K562 (cell line): Measurements from ENCODE around the gene RTL1. TPM values are rescaled to one million over a fixed set of nuclear protein-coding genes. Genes with fewer than 3 reads are reported as not detected.

Experiments used
- ATAC-seq: fragments of 200-7000 bp; cut with Tn5 transposase; 3 replicates; pipeline ENCODE4 v1.9.1; 2020; ENCODE audit warnings: moderate library complexity
- BruUV-seq: library from RNA; stranded (reverse); fragments of 400-500 nt; replicated peaks from 2 replicates; lab custom pipeline; 2021; lab: Mats Ljungman, UMichigan
- CTCF ChIA-PET: fragments of 300-600 bp; formaldehyde crosslinking; extraction: SDS; loops from one replicate; lab custom pipeline; 2021; ENCODE audit warnings: low intra/inter-chr PET ratio; lab: Yijun Ruan, JAX
- POLR2A ChIA-PET: fragments of 300-600, 350-650 bp; sonication (Branson Sonifier 250); formaldehyde crosslinking; extraction: SDS; loops from one replicate; lab custom pipeline; 2021; ENCODE audit warnings: antibody characterized with exemption, inconsistent platforms; lab: Yijun Ruan, JAX
- DNase-seq, 4 experiments: peaks; one replicate each; pipeline versions ENCODE4 v3.0.0 to v3.0.0-alpha.2; 2011 to 2018; ENCODE audit warnings: low spot score in 3 of 4, mixed read lengths in 3 of 4; ENCODE audit errors: extremely low read depth in 1 of 4
- FAIRE-seq: peaks from 2 replicates; lab custom pipeline; 2011; peaks lifted over from hg19 to GRCh38; lab: Jason Lieb, UNC
- H2AFZ ChIP-seq: 2 replicates; pipeline ENCODE4 v1.6.0; 2011; ENCODE audit warnings: low read depth, low read length, control low read depth, inconsistent platforms
- H3K27ac ChIP-seq: fragments of 200-600 bp; 3 replicates; pipeline ENCODE4 v1.8.0; 2011; ENCODE audit warnings: low read depth, mild to moderate bottlenecking, control low read depth, inconsistent platforms, low read length, moderate library complexity, mixed read lengths; ENCODE audit errors: extremely low read depth
- H3K27me3 ChIP-seq, 2 experiments: fragments of 300-600 bp in 1 of 2; 2 replicates in 1 of 2; 3 replicates in 1 of 2; pipeline versions ENCODE4 v1.6.0 to v1.8.0; 2011; ENCODE audit warnings: inconsistent platforms in 2 of 2, low read length in 2 of 2, mild to moderate bottlenecking in 1 of 2, mixed read lengths in 1 of 2, moderate library complexity in 1 of 2; ENCODE audit not compliant: control insufficient read depth in 2 of 2, insufficient read depth in 2 of 2
- H3K36me3 ChIP-seq: fragments of 300-600 bp; 3 replicates; pipeline ENCODE4 v1.8.0; 2011; ENCODE audit warnings: mild to moderate bottlenecking, low read length, inconsistent platforms; ENCODE audit not compliant: control insufficient read depth, insufficient read depth
- H3K4me1 ChIP-seq, 2 experiments: fragments of 200-600 bp in 1 of 2; replicated peaks in 1 of 2; 2 replicates in 1 of 2; 3 replicates in 1 of 2; pipeline versions ENCODE4 v1.5.1 to v1.8.0; 2011; ENCODE audit warnings: inconsistent platforms in 2 of 2, low read length in 2 of 2, mild to moderate bottlenecking in 1 of 2, mixed read lengths in 1 of 2, moderate library complexity in 1 of 2; ENCODE audit not compliant: control insufficient read depth in 2 of 2, insufficient read depth in 2 of 2
- H3K4me2 ChIP-seq: 2 replicates; pipeline ENCODE4 v1.6.1; 2011; ENCODE audit warnings: low read length, control low read depth, inconsistent platforms, mixed read lengths; ENCODE audit not compliant: insufficient read depth
- H3K4me3 ChIP-seq: fragments of 200-600 bp; sonication (generic), shearing (Covaris generic); 2 replicates; pipeline ENCODE4 v1.5.1; 2016; ENCODE audit warnings: control low read depth, inconsistent platforms
- H3K79me2 ChIP-seq: fragments of 200-600 bp; 3 replicates; pipeline ENCODE4 v1.8.0; 2011; ENCODE audit warnings: low read length, inconsistent platforms; ENCODE audit not compliant: control insufficient read depth, insufficient read depth
- H3K9ac ChIP-seq, 2 experiments: 2 replicates each; pipeline versions ENCODE4 v1.6.0 to v1.6.1; 2011; ENCODE audit warnings: low read depth in 2 of 2, low read length in 2 of 2, control low read depth in 1 of 2, inconsistent platforms in 1 of 2, mild to moderate bottlenecking in 1 of 2, mixed read lengths in 1 of 2; ENCODE audit not compliant: insufficient read depth in 1 of 2
- H3K9me1 ChIP-seq: one replicate; pipeline ENCODE4 v1.6.0; 2011; ENCODE audit warnings: inconsistent platforms, mild to moderate bottlenecking, low read length, moderate library complexity; ENCODE audit not compliant: control insufficient read depth, insufficient read depth
- H3K9me3 ChIP-seq: replicated peaks from 2 replicates; pipeline ENCODE4 v1.5.1; 2011; ENCODE audit warnings: low read depth, low read length, inconsistent platforms; ENCODE audit not compliant: control insufficient read depth, insufficient read depth
- H4K20me1 ChIP-seq: replicated peaks from 2 replicates; pipeline ENCODE4 v1.6.1; 2011; ENCODE audit warnings: low read length, inconsistent platforms, mixed read lengths; ENCODE audit not compliant: control insufficient read depth, insufficient read depth
- C11orf30 ChIP-seq: fragments of 450-650 bp; IDR thresholded peaks from 2 replicates; pipeline ENCODE4 v1.6.1; 2016; ENCODE audit warnings: low read depth, mild to moderate bottlenecking
- CBFA2T3 ChIP-seq: fragments of 450-650 bp; IDR thresholded peaks from 2 replicates; pipeline ENCODE4 v1.6.1; 2017
- FUS ChIP-seq: fragments of 200-400 bp; formaldehyde crosslinking; optimal IDR thresholded peaks from 2 replicates; pipeline ENCODE3; 2017; ENCODE audit warnings: low read depth, low read length
- GTF2E2 ChIP-seq: fragments of 200-800 bp; sonication (Bioruptor generic); IDR thresholded peaks from 2 replicates; pipeline ENCODE4 v1.6.1; 2016; ENCODE audit warnings: missing genetic modification characterization, missing compliant biosample characterization
- HDGF ChIP-seq: fragments of 450-650 bp; IDR thresholded peaks from 2 replicates; pipeline ENCODE4 v1.6.1; 2016
- HNRNPUL1 ChIP-seq: fragments of 200-400 bp; formaldehyde crosslinking; IDR thresholded peaks from 2 replicates; pipeline ENCODE4 v1.6.1; 2017; ENCODE audit warnings: low read length
- IFI16 ChIP-seq: fragments of 250-450 bp; sonication (Bioruptor Pico); IDR thresholded peaks from 2 replicates; pipeline ENCODE4 v2.1.2; 2022; ENCODE audit warnings: mild to moderate bottlenecking, inconsistent platforms
- IRF2 ChIP-seq: sonication (generic); formaldehyde crosslinking; IDR thresholded peaks from 2 replicates; pipeline ENCODE4 v1.8.1; 2022; ENCODE audit warnings: mild to moderate bottlenecking, missing genetic modification reagents
- KLF10 ChIP-seq: fragments of 250-450 bp; sonication (Bioruptor Pico); IDR thresholded peaks from 2 replicates; pipeline ENCODE4 v1.6.1; 2021; ENCODE audit warnings: matching md5 sums
- MBD1 ChIP-seq: fragments of 250-450 bp; sonication (Bioruptor Pico); IDR thresholded peaks from 2 replicates; pipeline ENCODE4 v1.8.0; 2022; ENCODE audit warnings: inconsistent platforms
- NCOA1 ChIP-seq: fragments of 450-650 bp; IDR thresholded peaks from 2 replicates; pipeline ENCODE4 v1.6.1; 2016; ENCODE audit warnings: low read depth
- NR2F6 ChIP-seq: fragments of 450-650 bp; formaldehyde crosslinking; IDR thresholded peaks from 2 replicates; pipeline ENCODE4 v1.4.0; 2020; ENCODE audit warnings: mild to moderate bottlenecking
- POLR2AphosphoS5 ChIP-seq: IDR thresholded peaks from 2 replicates; pipeline ENCODE4 v1.6.1; 2011; ENCODE audit warnings: mild to moderate bottlenecking, low read depth, low read length, moderate library complexity; ENCODE audit not compliant: control insufficient read depth, insufficient read depth
- ZNF311 ChIP-seq: fragments of 250-450 bp; sonication (Bioruptor Pico); IDR thresholded peaks from 2 replicates; pipeline ENCODE4 v1.4.0; 2020; ENCODE audit warnings: mild to moderate bottlenecking, moderate library complexity
- WGBS: fragments of 100-300 bp; shearing (Covaris generic); methylation state at CpG from one replicate; pipeline ENCODE4 v1.1.6; 2016; ENCODE audit warnings: low coverage, mixed read lengths; ENCODE audit not compliant: insufficient coverage; ENCODE audit errors: missing lambda C conversion rate; 5-methylcytosine and 5-hydroxymethylcytosine counted together
- in situ Hi-C: fragments of 300-500 bp; cut with MboI; formaldehyde crosslinking; loops from 4 replicates; pipeline ENCODE4 v1.15.0; 2018; ENCODE audit warnings: inconsistent platforms, mixed read lengths
- intact Hi-C: fragments of 100-400 bp; cut with micrococcal nuclease; formaldehyde crosslinking; loops from 2 replicates; pipeline ENCODE4 v1.14.2; 2022
- polyA plus RNA-seq, 8 experiments: library from polyadenylated mRNA; depleted of rRNA in 4 of 8; stranded (reverse) in 5 of 8; unstranded in 3 of 8; fragments of >200 nt; fragmentation: Nextera tagmentation in 2 of 8; fragmentation: Illumina TruSeq in 1 of 8; extraction: Ambion mirVana in 2 of 8; extraction: Trizol in 1 of 8; gene quantifications; 2 replicates each; pipeline versions ENCODE4 v1.2.1 to v1.2.3, GENCODE V29; 2011 to 2014; ENCODE audit warnings: inconsistent platforms in 1 of 8, missing spikeins in 1 of 8
- total RNA-seq, 7 experiments: library from RNA; depleted of rRNA in 6 of 7; stranded (reverse); fragments of >200 nt in 6 of 7; fragmentation: Illumina TruSeq in 2 of 7; extraction: Trizol in 2 of 7; gene quantifications; 2 replicates each; pipeline versions ENCODE4 v1.2.1 to v1.2.3, GENCODE V29; 2011 to 2021; ENCODE audit warnings: low replicate concordance in 1 of 7
- TF ChIP-seq, protein P1 (sequence below), 2 experiments: fragments of 450-650 bp in 1 of 2; IDR thresholded peaks; 2 replicates each; pipeline ENCODE4 v1.6.1; 2011 to 2017; ENCODE audit warnings: low read depth in 2 of 2, antibody characterized with exemption in 1 of 2, borderline replicate concordance in 1 of 2, low read length in 1 of 2, mild to moderate bottlenecking in 1 of 2, mixed read lengths in 1 of 2; ENCODE audit not compliant: control insufficient read depth in 1 of 2

RTL1 gene
- total and polyA plus RNA-seq, 9 of the 15 experiments (the other 6 are each of a cell fraction or from before 2014, with no cell fraction given): not detected

GRCh38 chr14:100835548-100836310 lies 67.8 kb downstream of the RTL1 start (continued):
- no peak for TF ChIP-seq GTF2E2
- no peak for TF ChIP-seq CBFA2T3
- no peak for TF ChIP-seq IFI16 (CRISPR knock-in tag)
- TF ChIP-seq, all 486 proteins: peak for 0

- in situ Hi-C loops: no loop called here
- Histone ChIP-seq H2AFZ (no peak overlapping the region), H3K4me3 (no peak overlapping the region), H3K36me3 (no peaks in the 10 kb centered on the region), H3K9me3 (no peaks in the 10 kb centered on the region), H4K20me1 (no peaks in the 10 kb centered on the region; the same call in 1 of the 2 replicates), H3K9me1 (no peaks in the 10 kb centered on the region), H3K79me2 (no peaks in the 10 kb centered on the region), H3K27me3 (no peaks in the 10 kb centered on the region), H3K4me2 (no peak overlapping the region), H3K4me1 (peaks cover 0 to 22% of the 10 kb centered on the region in 2 experiments; a peak in 3 of 5 replicates), H3K27ac (no peak overlapping the region), H3K9ac (no peak overlapping the region)
- 52% methylated on average over 16 of the region's 29 CpGs for WGBS
- ChIA-PET CTCF (no interaction called here), POLR2A (no interaction called here)
- ATAC-seq (no peak), DNase-seq (no peak), FAIRE-seq (no peak)
- no TSS peak for BruUV-seq
- intact Hi-C loops: no loop called here
- TF ChIP-seq POLR2AphosphoS5 (no peak), C11orf30 (no peak), NR2F6 (CRISPR knock-in tag) (no peak), HDGF (no peak), NCOA1 (no peak), IRF2 (no peak), KLF10 (CRISPR knock-in tag) (no peak), MBD1 (CRISPR knock-in tag) (no peak), ZNF311 (no peak), HNRNPUL1 (no peak), FUS (no peak)
- TF ChIP-seq, protein P1, sequence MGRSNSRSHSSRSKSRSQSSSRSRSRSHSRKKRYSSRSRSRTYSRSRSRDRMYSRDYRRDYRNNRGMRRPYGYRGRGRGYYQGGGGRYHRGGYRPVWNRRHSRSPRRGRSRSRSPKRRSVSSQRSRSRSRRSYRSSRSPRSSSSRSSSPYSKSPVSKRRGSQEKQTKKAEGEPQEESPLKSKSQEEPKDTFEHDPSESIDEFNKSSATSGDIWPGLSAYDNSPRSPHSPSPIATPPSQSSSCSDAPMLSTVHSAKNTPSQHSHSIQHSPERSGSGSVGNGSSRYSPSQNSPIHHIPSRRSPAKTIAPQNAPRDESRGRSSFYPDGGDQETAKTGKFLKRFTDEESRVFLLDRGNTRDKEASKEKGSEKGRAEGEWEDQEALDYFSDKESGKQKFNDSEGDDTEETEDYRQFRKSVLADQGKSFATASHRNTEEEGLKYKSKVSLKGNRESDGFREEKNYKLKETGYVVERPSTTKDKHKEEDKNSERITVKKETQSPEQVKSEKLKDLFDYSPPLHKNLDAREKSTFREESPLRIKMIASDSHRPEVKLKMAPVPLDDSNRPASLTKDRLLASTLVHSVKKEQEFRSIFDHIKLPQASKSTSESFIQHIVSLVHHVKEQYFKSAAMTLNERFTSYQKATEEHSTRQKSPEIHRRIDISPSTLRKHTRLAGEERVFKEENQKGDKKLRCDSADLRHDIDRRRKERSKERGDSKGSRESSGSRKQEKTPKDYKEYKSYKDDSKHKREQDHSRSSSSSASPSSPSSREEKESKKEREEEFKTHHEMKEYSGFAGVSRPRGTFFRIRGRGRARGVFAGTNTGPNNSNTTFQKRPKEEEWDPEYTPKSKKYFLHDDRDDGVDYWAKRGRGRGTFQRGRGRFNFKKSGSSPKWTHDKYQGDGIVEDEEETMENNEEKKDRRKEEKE (IDR thresholded peaks at IDR 0.05; ENCODE audit: borderline replicate concordance in 1 of 2, control insufficient read depth in 1 of 2, low read depth in 2 of 2, low read length in 1 of 2): no peak
Measured at GRCh38 chr14:100834794-100835547, 68.6 kb downstream of the RTL1 start.
